H1 (cell line): ENCODE measurements around the gene KCNB1. TPM values are rescaled to one million over a fixed set of nuclear protein-coding genes. Genes with fewer than 3 reads are reported as not detected.

Experiments used
- CTCF ChIA-PET: fragments of 300-600 bp; sonication (Branson Sonifier 250); formaldehyde crosslinking; loops from one replicate; lab custom pipeline; 2021; ENCODE audit not compliant: partially characterized antibody; lab: Charles Lee
- POLR2A ChIA-PET: fragments of 300-600 bp; sonication (Branson Sonifier 250); formaldehyde crosslinking; loops from one replicate; lab custom pipeline; 2021; ENCODE audit warnings: inconsistent platforms; ENCODE audit not compliant: partially characterized antibody; lab: Charles Lee
- DNase-seq, 2 experiments: peaks; one replicate each; pipeline versions ENCODE4 v3.0.0 to v3.0.0-alpha.2; 2010 to 2022; ENCODE audit warnings: low spot score in 2 of 2, low read depth in 1 of 2, mixed read lengths in 1 of 2
- FAIRE-seq: peaks from 2 replicates; lab custom pipeline; 2011; peaks lifted over from hg19 to GRCh38; lab: Jason Lieb, UNC
- H2AFZ ChIP-seq: 2 replicates; pipeline ENCODE4 v1.8.1; 2012; ENCODE audit warnings: low read length, inconsistent platforms
- H2AK5ac ChIP-seq: 2 replicates; pipeline ENCODE4 v1.6.1; 2013; ENCODE audit warnings: low read depth, low read length
- H2BK120ac ChIP-seq: replicated peaks from 2 replicates; pipeline ENCODE3; 2013; ENCODE audit warnings: low read depth, low read length, inconsistent platforms
- H2BK12ac ChIP-seq: 2 replicates; pipeline ENCODE4 v1.6.1; 2013; ENCODE audit warnings: low read depth, low read length
- H2BK15ac ChIP-seq: 2 replicates; pipeline ENCODE4 v1.6.1; 2013; ENCODE audit warnings: low read length
- H2BK20ac ChIP-seq: 2 replicates; pipeline ENCODE4 v1.6.1; 2013; ENCODE audit warnings: low read length
- H2BK5ac ChIP-seq: 2 replicates; pipeline ENCODE4 v1.6.1; 2013; ENCODE audit warnings: low read depth, low read length
- H3K14ac ChIP-seq: 2 replicates; pipeline ENCODE4 v1.6.1; 2013; ENCODE audit warnings: inconsistent platforms; ENCODE audit not compliant: insufficient read length
- H3K18ac ChIP-seq: 2 replicates; pipeline ENCODE4 v1.6.1; 2013; ENCODE audit warnings: low read length; ENCODE audit errors: extremely low read depth
- H3K23ac ChIP-seq: 2 replicates; pipeline ENCODE4 v1.6.1; 2013; ENCODE audit warnings: inconsistent platforms; ENCODE audit not compliant: insufficient read length
- H3K23me2 ChIP-seq: 2 replicates; pipeline ENCODE4 v1.6.1; 2013; ENCODE audit warnings: low read depth, low read length
- H3K27ac ChIP-seq: 2 replicates; pipeline ENCODE4 v1.6.1; 2011; ENCODE audit warnings: low read depth, low read length, inconsistent platforms
- H3K27me3 ChIP-seq, 4 experiments: replicated peaks in 1 of 4; 1 replicate in 1 of 4; 2 replicates in 3 of 4; pipeline versions ENCODE4 v1.6.1 to v1.8.1; 2011 to 2013; ENCODE audit warnings: low read length in 3 of 4, mild to moderate bottlenecking in 3 of 4, inconsistent platforms in 2 of 4, mixed read lengths in 2 of 4, moderate library complexity in 1 of 4; ENCODE audit not compliant: control insufficient read depth in 3 of 4, insufficient read depth in 3 of 4; ENCODE audit errors: extremely low read depth in 1 of 4
- H3K36me3 ChIP-seq, 4 experiments: 2 replicates each; pipeline versions ENCODE4 v1.6.1 to v1.8.1; 2011 to 2013; ENCODE audit warnings: mild to moderate bottlenecking in 4 of 4, low read length in 3 of 4, moderate library complexity in 2 of 4, control low read depth in 1 of 4, inconsistent platforms in 1 of 4; ENCODE audit not compliant: insufficient read depth in 4 of 4, control insufficient read depth in 2 of 4
- H3K4ac ChIP-seq: replicated peaks from 2 replicates; pipeline ENCODE3; 2013; ENCODE audit warnings: low read length, low read depth, mixed read lengths, inconsistent platforms; ENCODE audit not compliant: insufficient read length
- H3K4me1 ChIP-seq, 4 experiments: replicated peaks in 1 of 4; 1 replicate in 1 of 4; 2 replicates in 3 of 4; pipeline versions ENCODE4 v1.6.1 to v1.8.1; 2011 to 2013; ENCODE audit warnings: low read length in 3 of 4, inconsistent platforms in 2 of 4, mixed read lengths in 1 of 4; ENCODE audit not compliant: insufficient read depth in 4 of 4, control insufficient read depth in 3 of 4
- H3K4me2 ChIP-seq, 2 experiments: 2 replicates each; pipeline versions ENCODE4 v1.6.1 to v1.8.1; 2011 to 2013; ENCODE audit warnings: low read depth in 2 of 2, low read length in 2 of 2, control low read depth in 1 of 2, inconsistent platforms in 1 of 2, mild to moderate bottlenecking in 1 of 2; ENCODE audit not compliant: insufficient read depth in 1 of 2
- H3K4me3 ChIP-seq, 4 experiments: fragments of 200-600, 300-600 bp in 1 of 4; sonication (generic), shearing (Covaris generic), sonication (Bioruptor Twin) in 1 of 4; 2 replicates each; pipeline versions ENCODE4 v1.5.1 to v1.8.1; 2011 to 2016; ENCODE audit warnings: low read length in 4 of 4, low read depth in 3 of 4, control low read depth in 2 of 4, inconsistent platforms in 2 of 4, mild to moderate bottlenecking in 2 of 4, mixed read lengths in 1 of 4, moderate library complexity in 1 of 4; ENCODE audit not compliant: insufficient read depth in 2 of 4; ENCODE audit errors: extremely low read depth in 1 of 4
- H3K56ac ChIP-seq: replicated peaks from 2 replicates; pipeline ENCODE3; 2013; ENCODE audit warnings: low read depth, mild to moderate bottlenecking, mixed read lengths, low read length, inconsistent platforms; ENCODE audit not compliant: insufficient read length
- H3K79me1 ChIP-seq: 2 replicates; pipeline ENCODE4 v1.6.1; 2013; ENCODE audit warnings: low read depth, low read length, control low read depth
- H3K79me2 ChIP-seq, 2 experiments: 2 replicates each; pipeline versions ENCODE4 v1.6.1 to v1.8.1; 2012 to 2013; ENCODE audit warnings: low read length in 2 of 2, mild to moderate bottlenecking in 2 of 2, inconsistent platforms in 1 of 2; ENCODE audit not compliant: insufficient read depth in 2 of 2, control insufficient read depth in 1 of 2
- H3K9ac ChIP-seq, 4 experiments: replicated peaks in 1 of 4; 1 replicate in 1 of 4; 2 replicates in 3 of 4; pipeline versions ENCODE4 v1.6.1 to v1.8.1; 2011 to 2013; ENCODE audit warnings: low read depth in 3 of 4, low read length in 3 of 4, control low read depth in 2 of 4, mild to moderate bottlenecking in 2 of 4, moderate library complexity in 2 of 4, inconsistent platforms in 1 of 4; ENCODE audit errors: extremely low read depth in 1 of 4
- H3K9me3 ChIP-seq, 2 experiments: 2 replicates each; pipeline versions ENCODE4 v1.6.1 to v1.8.1; 2012 to 2013; ENCODE audit warnings: mild to moderate bottlenecking in 2 of 2, moderate library complexity in 2 of 2, control low read depth in 1 of 2, inconsistent platforms in 1 of 2, low read depth in 1 of 2, low read length in 1 of 2, mixed read lengths in 1 of 2; ENCODE audit not compliant: insufficient read depth in 2 of 2
- H4K20me1 ChIP-seq, 2 experiments: replicated peaks in 1 of 2; 2 replicates each; pipeline versions ENCODE3 to v1.8.1; 2011 to 2013; ENCODE audit warnings: inconsistent platforms in 2 of 2, low read length in 2 of 2, mild to moderate bottlenecking in 1 of 2; ENCODE audit not compliant: insufficient read depth in 2 of 2, control insufficient read depth in 1 of 2
- H4K5ac ChIP-seq: 2 replicates; pipeline ENCODE4 v1.6.1; 2013; ENCODE audit warnings: low read length, low read depth, mixed read lengths, inconsistent platforms; ENCODE audit not compliant: insufficient read length
- H4K8ac ChIP-seq: 2 replicates; pipeline ENCODE4 v1.8.0; 2013; ENCODE audit warnings: mild to moderate bottlenecking, moderate library complexity, low read length, inconsistent platforms; ENCODE audit not compliant: insufficient read depth; ENCODE audit errors: extremely low read depth
- H4K91ac ChIP-seq: replicated peaks from 2 replicates; pipeline ENCODE3; 2013; ENCODE audit warnings: low read length, mixed read lengths, inconsistent platforms; ENCODE audit not compliant: insufficient read length
- ASH2L ChIP-seq: fragments of 200-600, 300-600 bp; sonication (generic); IDR thresholded peaks from one replicate; pipeline ENCODE4 v1.7.1; 2017; ENCODE audit warnings: low read length
- ATF3 ChIP-seq: IDR thresholded peaks from 2 replicates; pipeline ENCODE4 v1.6.1; 2011; ENCODE audit warnings: low read depth, mild to moderate bottlenecking, low read length; ENCODE audit not compliant: insufficient read depth
- BCL11A ChIP-seq, 2 experiments: IDR thresholded peaks; one replicate each; pipeline ENCODE4 v1.6.1; 2011; ENCODE audit warnings: low read depth in 2 of 2, low read length in 2 of 2, mild to moderate bottlenecking in 2 of 2
- CHD2 ChIP-seq: IDR thresholded peaks from 2 replicates; pipeline ENCODE4 v1.6.1; 2012; ENCODE audit warnings: low read length, improper control_type of control experiment
- HDAC2 ChIP-seq, 2 experiments: fragments of 300-600 bp in 1 of 2; sonication (generic) in 1 of 2; IDR thresholded peaks; 2 replicates each; pipeline ENCODE4 v1.6.1; 2011 to 2012; ENCODE audit warnings: low read depth in 2 of 2, low read length in 2 of 2, mild to moderate bottlenecking in 2 of 2, moderate library complexity in 2 of 2, borderline replicate concordance in 1 of 2, inconsistent platforms in 1 of 2
- KDM4A ChIP-seq: IDR thresholded peaks from one replicate; pipeline ENCODE4 v1.7.1; 2012; ENCODE audit warnings: low read depth, mild to moderate bottlenecking, moderate library complexity, low read length, inconsistent platforms; ENCODE audit not compliant: severe bottlenecking
- SIN3A ChIP-seq, 2 experiments: IDR thresholded peaks in 1 of 2; conservative IDR thresholded peaks in 1 of 2; 2 replicates each; pipeline ENCODE4 v1.6.1; 2011 to 2012; ENCODE audit warnings: low read length in 2 of 2, improper control_type of control experiment in 1 of 2, low read depth in 1 of 2, mild to moderate bottlenecking in 1 of 2
- SP4 ChIP-seq: IDR thresholded peaks from 2 replicates; pipeline ENCODE4 v1.6.1; 2012; ENCODE audit warnings: low read length, inconsistent platforms
- SUZ12 ChIP-seq: fragments of 200-600 bp; sonication (generic); IDR thresholded peaks from 2 replicates; pipeline ENCODE4 v1.6.1; 2012; ENCODE audit warnings: mild to moderate bottlenecking, inconsistent platforms, low read length, moderate library complexity, mixed read lengths
- TEAD4 ChIP-seq: IDR thresholded peaks from 2 replicates; pipeline ENCODE4 v1.6.1; 2012; ENCODE audit warnings: low read depth, low read length, inconsistent platforms, mixed read lengths
- WGBS, 2 experiments: shearing (Covaris generic) in 1 of 2; methylation state at CpG; one replicate each; pipeline versions ENCODE4 v1.1.6 to v1.1.7; 2013 to 2015; ENCODE audit warnings: low lambda C conversion rate in 2 of 2, mixed read lengths in 2 of 2, inconsistent platforms in 1 of 2, low coverage in 1 of 2, missing lambda C conversion rate in 1 of 2; ENCODE audit not compliant: insufficient replicate concordance in 2 of 2, insufficient coverage in 1 of 2, insufficient read length in 1 of 2; ENCODE audit errors: extremely low coverage in 1 of 2, missing lambda C conversion rate in 1 of 2; 5-methylcytosine and 5-hydroxymethylcytosine counted together
- polyA plus RNA-seq, 7 experiments: library from polyadenylated mRNA; depleted of rRNA in 3 of 7; stranded (reverse) in 5 of 7; unstranded in 2 of 7; fragments of >200 nt in 5 of 7; fragments of 200-250 nt in 2 of 7; gene quantifications; 1 replicate in 5 of 7; 2 replicates in 1 of 7; 4 replicates in 1 of 7; pipeline versions ENCODE4 v1.2.1 to v1.2.3, GENCODE V29; 2011 to 2013; ENCODE audit warnings: missing spikeins in 2 of 7, mixed read lengths in 2 of 7
- total RNA-seq: library from RNA; stranded (reverse); fragmentation: NEBNext Ultra II Directional; extraction: Animal tissue kit (Norgen Biotek cat#: 25700); gene quantifications from 2 replicates; pipeline ENCODE4 v1.2.1, GENCODE V29; 2021

KCNB1 gene
- total and polyA plus RNA-seq, 2 of the 8 experiments (the other 6 are each of a cell fraction or from before 2014, with no cell fraction given): 0.58 to 0.67 TPM

GRCh38 chr20:49318430-49319207 lies 163.8 kb downstream of the KCNB1 start:
- CTCF ChIA-PET: interaction anchor here (0.6 to 6.7 kb wide), 17 partner anchors 9 to 178 kb away, joined by 3 to 60 read pairs (median 7); no protein-coding TSS in a partner anchor
- H3K4me3 ChIP-seq: peak overlapping the region; percentile 60 to 75 (median 60)
- TF ChIP-seq SP4 (no peak), HDAC2 (IDR thresholded peaks at IDR 0.05; ENCODE audit: borderline replicate concordance in 1 of 2, low read depth in 2 of 2, low read length in 2 of 2) (no peak), SIN3A (conservative IDR thresholded peaks at IDR 0.05 in 1 of 2, IDR thresholded peaks at IDR 0.05 in 1 of 2; ENCODE audit: low read depth in 1 of 2, low read length in 2 of 2) (0 out of 4 replicates have a peak, but pooled peaks of 1 of the 2 experiments have one; percentile 46), TEAD4 (no peak), ASH2L (peak; percentile 44), KDM4A (peak; percentile 74), ATF3 (no peak), CHD2 (no peak), BCL11A (IDR thresholded peaks at IDR 0.05; ENCODE audit: low read depth in 2 of 2, low read length in 2 of 2) (no peak), SUZ12 (peak; percentile 89)

More at GRCh38 chr20:49318430-49319207, 163.8 kb downstream of the KCNB1 start:
- H4K8ac ChIP-seq: 0 out of 2 replicates have a peak overlapping the region, but pooled peaks have one; percentile 12
- peak overlapping the region; percentile 95; the same call in 1 of the 2 replicates for H2AFZ ChIP-seq
- no peak overlapping the region for H2BK120ac ChIP-seq
- no peak overlapping the region for H2BK15ac ChIP-seq
- H3K27ac ChIP-seq: no peak overlapping the region
- no peak overlapping the region for H2AK5ac ChIP-seq
- FAIRE-seq (no peak), DNase-seq (peak in 1 of 2 experiments; percentile 67)
- H3K79me2 ChIP-seq: no peaks in the 10 kb centered on the region
- POLR2A ChIA-PET: interaction anchor here (0.8 to 41.0 kb wide), 7 partner anchors 10 to 164 kb away, joined by 3 to 1132 read pairs (median 4); partner anchors contain the start of genes KCNB1 and ZNFX1
- H3K23ac ChIP-seq: no peak overlapping the region
- peaks cover 11 to 35% (median 27%) of the 10 kb centered on the region in 4 experiments for H3K27me3 ChIP-seq
- H3K36me3 ChIP-seq: no peaks in the 10 kb centered on the region
- H4K20me1 ChIP-seq: no peaks in the 10 kb centered on the region
- H3K56ac ChIP-seq: no peak overlapping the region
- H3K18ac ChIP-seq: peak overlapping the region; percentile 44; the same call in 1 of the 2 replicates
- peaks cover 12% of the 10 kb centered on the region; the same call in 1 of the 2 replicates for H3K23me2 ChIP-seq
- peaks cover 0 to 11% (median 3%) of the 10 kb centered on the region in 4 experiments; a peak in 6 of 7 replicates for H3K4me1 ChIP-seq
- 4% methylated on average over 30 of the region's 70 CpGs; no CpG with 5 or more reads in 1 of the 2 experiments for WGBS, 2 experiments
- no peaks in the 10 kb centered on the region for H3K79me1 ChIP-seq
- no peak overlapping the region for H4K91ac ChIP-seq
- H2BK20ac ChIP-seq: no peak overlapping the region
- peak overlapping the region; percentile 42; the same call in 1 of the 2 replicates for H2BK5ac ChIP-seq
- no peaks in the 10 kb centered on the region for H3K9me3 ChIP-seq
- H3K9ac ChIP-seq: no peak overlapping the region; a peak in 1 of 7 replicates
- no peak overlapping the region for H3K14ac ChIP-seq
- no peak overlapping the region for H2BK12ac ChIP-seq
- no peak overlapping the region for H3K4ac ChIP-seq
- no peak overlapping the region for H4K5ac ChIP-seq
- H3K4me2 ChIP-seq: peak overlapping the region; percentile 94 to 99
